ENCODE data around the gene DMRTC2.

DMRTC2 gene

GRCh38 chr19:41872384-41872774 is 27.5 kb downstream of the DMRTC2 start:
- H3K27ac ChIP-seq (ENCODE audit: extremely low read depth, low read depth, low read length): peak overlapping the region; percentile 51
- H3K4me3 ChIP-seq (ENCODE audit: low read depth, low read length): no peak overlapping the region
- H3K36me3 ChIP-seq (ENCODE audit: control insufficient read depth in 2 of 2, insufficient read depth in 1 of 2, low read length in 2 of 2): peaks cover 41 to 50% of the 10 kb centered on the region in 2 experiments
- ChIA-PET POLR2A (interaction anchor here (1.2 to 7.2 kb wide), 12 partner anchors 9 to 163 kb away, joined by 3 to 118 read pairs (median 8); partner anchors contain the start of genes ARHGEF1, RABAC1 and RPS19), CTCF (interaction anchor here (0.7 to 5.9 kb wide), 19 partner anchors 9 to 162 kb away, joined by 3 to 73 read pairs (median 5); partner anchors contain the start of genes RABAC1 and RPS19)
- no peaks in the 10 kb centered on the region; the same call in 1 of the 2 replicates for H3K4me1 ChIP-seq (ENCODE audit: control insufficient read depth, insufficient read depth, low read length)
- H3K9me3 ChIP-seq (ENCODE audit: control insufficient read depth, insufficient read depth, low read depth, low read length): no peaks in the 10 kb centered on the region
- TF ChIP-seq, protein P1, sequence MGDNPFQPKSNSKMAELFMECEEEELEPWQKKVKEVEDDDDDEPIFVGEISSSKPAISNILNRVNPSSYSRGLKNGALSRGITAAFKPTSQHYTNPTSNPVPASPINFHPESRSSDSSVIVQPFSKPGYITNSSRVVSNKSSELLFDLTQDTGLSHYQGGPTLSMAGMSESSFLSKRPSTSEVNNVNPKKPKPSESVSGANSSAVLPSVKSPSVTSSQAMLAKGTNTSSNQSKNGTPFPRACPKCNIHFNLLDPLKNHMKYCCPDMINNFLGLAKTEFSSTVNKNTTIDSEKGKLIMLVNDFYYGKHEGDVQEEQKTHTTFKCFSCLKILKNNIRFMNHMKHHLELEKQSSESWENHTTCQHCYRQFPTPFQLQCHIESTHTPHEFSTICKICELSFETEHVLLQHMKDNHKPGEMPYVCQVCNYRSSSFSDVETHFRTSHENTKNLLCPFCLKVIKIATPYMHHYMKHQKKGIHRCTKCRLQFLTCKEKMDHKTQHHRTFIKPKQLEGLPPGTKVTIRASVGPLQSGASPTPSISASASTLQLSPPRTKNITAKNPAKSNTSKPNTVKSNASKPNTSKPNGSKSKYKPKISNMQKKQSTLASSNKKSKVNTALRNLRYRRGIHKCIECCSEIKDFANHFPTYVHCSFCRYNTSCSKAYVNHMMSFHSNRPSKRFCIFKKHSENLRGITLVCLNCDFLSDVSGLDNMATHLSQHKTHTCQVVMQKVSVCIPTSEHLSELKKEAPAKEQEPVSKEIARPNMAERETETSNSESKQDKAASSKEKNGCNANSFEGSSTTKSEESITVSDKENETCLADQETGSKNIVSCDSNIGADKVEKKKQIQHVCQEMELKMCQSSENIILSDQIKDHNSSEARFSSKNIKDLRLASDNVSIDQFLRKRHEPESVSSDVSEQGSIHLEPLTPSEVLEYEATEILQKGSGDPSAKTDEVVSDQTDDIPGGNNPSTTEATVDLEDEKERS (tag by site-specific recombination; IDR thresholded peaks at IDR 0.05): 0 out of 2 replicates have a peak, but pooled peaks have one; percentile 44
- peak; percentile 94 for TF ChIP-seq ZFP3 (tag by site-specific recombination; IDR thresholded peaks at IDR 0.05; ENCODE audit: low read depth)
- TF ChIP-seq ZNF513 (tag by site-specific recombination; IDR thresholded peaks at IDR 0.05): peak; percentile 53; the same call in 1 of the 2 replicates
- no peak for TF ChIP-seq RBAK (tag by site-specific recombination; IDR thresholded peaks at IDR 0.05)
- TF ChIP-seq REST (tag by site-specific recombination; IDR thresholded peaks at IDR 0.05): peak; percentile 66
- TF ChIP-seq, protein P2, sequence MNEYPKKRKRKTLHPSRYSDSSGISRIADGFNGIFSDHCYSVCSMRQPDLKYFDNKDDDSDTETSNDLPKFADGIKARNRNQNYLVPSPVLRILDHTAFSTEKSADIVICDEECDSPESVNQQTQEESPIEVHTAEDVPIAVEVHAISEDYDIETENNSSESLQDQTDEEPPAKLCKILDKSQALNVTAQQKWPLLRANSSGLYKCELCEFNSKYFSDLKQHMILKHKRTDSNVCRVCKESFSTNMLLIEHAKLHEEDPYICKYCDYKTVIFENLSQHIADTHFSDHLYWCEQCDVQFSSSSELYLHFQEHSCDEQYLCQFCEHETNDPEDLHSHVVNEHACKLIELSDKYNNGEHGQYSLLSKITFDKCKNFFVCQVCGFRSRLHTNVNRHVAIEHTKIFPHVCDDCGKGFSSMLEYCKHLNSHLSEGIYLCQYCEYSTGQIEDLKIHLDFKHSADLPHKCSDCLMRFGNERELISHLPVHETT (tag by site-specific recombination; IDR thresholded peaks at IDR 0.05): 0 out of 2 replicates have a peak, but pooled peaks have one; percentile 48
- TF ChIP-seq, protein P3, sequence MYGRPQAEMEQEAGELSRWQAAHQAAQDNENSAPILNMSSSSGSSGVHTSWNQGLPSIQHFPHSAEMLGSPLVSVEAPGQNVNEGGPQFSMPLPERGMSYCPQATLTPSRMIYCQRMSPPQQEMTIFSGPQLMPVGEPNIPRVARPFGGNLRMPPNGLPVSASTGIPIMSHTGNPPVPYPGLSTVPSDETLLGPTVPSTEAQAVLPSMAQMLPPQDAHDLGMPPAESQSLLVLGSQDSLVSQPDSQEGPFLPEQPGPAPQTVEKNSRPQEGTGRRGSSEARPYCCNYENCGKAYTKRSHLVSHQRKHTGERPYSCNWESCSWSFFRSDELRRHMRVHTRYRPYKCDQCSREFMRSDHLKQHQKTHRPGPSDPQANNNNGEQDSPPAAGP (tag by site-specific recombination; IDR thresholded peaks at IDR 0.05): 0 out of 2 replicates have a peak, but pooled peaks have one; percentile 21
- TF ChIP-seq ZBTB20 (tag by site-specific recombination; IDR thresholded peaks at IDR 0.05): no peak
- peak; percentile 2; the same call in 1 of the 2 replicates for TF ChIP-seq ZNF768 (tag by site-specific recombination; IDR thresholded peaks at IDR 0.05)
- TF ChIP-seq KLF7 (tag by site-specific recombination; IDR thresholded peaks at IDR 0.05; ENCODE audit: borderline replicate concordance): no peak
- TF ChIP-seq KLF10 (tag by site-specific recombination; IDR thresholded peaks at IDR 0.05): 0 out of 2 replicates have a peak, but pooled peaks have one; percentile 14
